SU-DHL-6 (cell line): ENCODE data around the gene SPAG9.

Experiments
- CTCF ChIP-seq: fragments of 200-600 bp; sonication (generic); IDR thresholded peaks from one replicate; pipeline ENCODE4 v1.5.1; 2017; ENCODE audit warnings: antibody characterized with exemption, mild to moderate bottlenecking, low read length, moderate library complexity; ENCODE audit not compliant: insufficient read depth, poor library complexity, severe bottlenecking
- EZH2phosphoT487 ChIP-seq: fragments of 200-600 bp; sonication (generic), shearing (Covaris generic); conservative IDR thresholded peaks from 2 replicates; pipeline ENCODE4 v1.6.1; 2018; ENCODE audit warnings: mild to moderate bottlenecking, antibody characterized with exemption, low read length, moderate library complexity, mixed read lengths

- TF ChIP-seq CTCF: no peak
- no peak for TF ChIP-seq EZH2phosphoT487
Observed at GRCh38 chr17:50924800-50925199, 195.9 kb downstream of the SPAG9 start.
